ENCODE data around the gene PANK2. TPM values are rescaled to one million over a fixed set of nuclear protein-coding genes. Genes with fewer than 3 reads are reported as not detected.
"Not testable (repeated sequence)": the region's sequence is repeated elsewhere in the genome, so short reads cannot be mapped to it uniquely, and the experiment has no call there.

The PANK2 gene
- total RNA-seq, 1 experiment from 2014 or later = 41.6 TPM

DNA sequence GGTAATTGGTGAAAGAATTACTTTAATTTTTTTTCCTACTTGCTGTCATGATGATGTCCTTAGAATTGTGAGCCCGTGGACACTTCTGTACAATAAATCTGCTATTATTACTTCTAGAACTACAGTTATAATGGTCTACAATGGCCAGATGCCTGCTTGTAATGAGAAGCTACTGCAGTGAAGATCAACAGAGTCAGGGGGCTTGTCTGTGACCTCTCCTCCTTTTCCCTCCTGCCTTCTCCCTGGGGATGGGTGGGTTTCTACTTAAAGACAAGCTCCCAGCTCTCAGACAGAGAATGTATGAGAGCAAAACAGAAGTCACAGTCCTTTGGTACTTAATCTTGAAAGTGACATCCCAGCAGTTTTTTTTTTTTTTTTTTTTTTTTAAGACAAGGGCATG is 13.2 kb upstream of the PANK2 start (continued):
- no peak for TF ChIP-seq ZBTB33 (IDR thresholded peaks at IDR 0.05; ENCODE audit: extremely low read depth, insufficient replicate concordance, low read length)
- no peak for TF ChIP-seq EZH2 (IDR thresholded peaks at IDR 0.05)
- no peak for TF ChIP-seq CBX3 (IDR thresholded peaks at IDR 0.05; ENCODE audit: low read depth)
- TF ChIP-seq POLR2A (IDR thresholded peaks at IDR 0.05; ENCODE audit: borderline replicate concordance, extremely low read depth, insufficient read depth, insufficient read length) = no peak
- TF ChIP-seq JUND (IDR thresholded peaks at IDR 0.05) = no peak
- TF ChIP-seq, protein P1, sequence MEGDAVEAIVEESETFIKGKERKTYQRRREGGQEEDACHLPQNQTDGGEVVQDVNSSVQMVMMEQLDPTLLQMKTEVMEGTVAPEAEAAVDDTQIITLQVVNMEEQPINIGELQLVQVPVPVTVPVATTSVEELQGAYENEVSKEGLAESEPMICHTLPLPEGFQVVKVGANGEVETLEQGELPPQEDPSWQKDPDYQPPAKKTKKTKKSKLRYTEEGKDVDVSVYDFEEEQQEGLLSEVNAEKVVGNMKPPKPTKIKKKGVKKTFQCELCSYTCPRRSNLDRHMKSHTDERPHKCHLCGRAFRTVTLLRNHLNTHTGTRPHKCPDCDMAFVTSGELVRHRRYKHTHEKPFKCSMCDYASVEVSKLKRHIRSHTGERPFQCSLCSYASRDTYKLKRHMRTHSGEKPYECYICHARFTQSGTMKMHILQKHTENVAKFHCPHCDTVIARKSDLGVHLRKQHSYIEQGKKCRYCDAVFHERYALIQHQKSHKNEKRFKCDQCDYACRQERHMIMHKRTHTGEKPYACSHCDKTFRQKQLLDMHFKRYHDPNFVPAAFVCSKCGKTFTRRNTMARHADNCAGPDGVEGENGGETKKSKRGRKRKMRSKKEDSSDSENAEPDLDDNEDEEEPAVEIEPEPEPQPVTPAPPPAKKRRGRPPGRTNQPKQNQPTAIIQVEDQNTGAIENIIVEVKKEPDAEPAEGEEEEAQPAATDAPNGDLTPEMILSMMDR (IDR thresholded peaks at IDR 0.05 in 2 of 3, conservative IDR thresholded peaks at IDR 0.05 in 1 of 3; ENCODE audit: borderline replicate concordance in 1 of 3, insufficient read depth in 1 of 3, low read depth in 2 of 3, low read length in 2 of 3) = no peak

GRCh38 chr20:3876676-3877075 is 12.5 kb upstream of the PANK2 start:
- Histone ChIP-seq H3K27ac (ENCODE audit: low read depth, low read length) (no peak overlapping the region), H3K9me2 (ENCODE audit: insufficient read depth) (no peaks in the 10 kb centered on the region), H2AFZ (ENCODE audit: low read depth, low read length, poor library complexity, severe bottlenecking) (no peak overlapping the region), H3K4me1 (ENCODE audit: control insufficient read depth in 1 of 2, insufficient read depth in 2 of 2, low read length in 2 of 2) (no peaks in the 10 kb centered on the region), H3K36me3 (ENCODE audit: control insufficient read depth in 1 of 2, insufficient read depth in 2 of 2, low read length in 2 of 2) (peaks cover 11 to 15% of the 10 kb centered on the region in 2 experiments; a peak in 3 of 4 replicates), H3K27me3 (ENCODE audit: insufficient read depth, low read length) (no peaks in the 10 kb centered on the region), H4K20me1 (ENCODE audit: insufficient read depth) (no peaks in the 10 kb centered on the region), H3K4me3 (replicated peaks in 1 of 2; ENCODE audit: low read depth in 1 of 2, low read length in 2 of 2) (no peak overlapping the region), H3K9ac (ENCODE audit: low read length) (no peak overlapping the region), H3K79me2 (ENCODE audit: insufficient read depth, low read length) (no peaks in the 10 kb centered on the region), H3K4me2 (ENCODE audit: low read length) (no peak overlapping the region), H3K9me3 (ENCODE audit: control insufficient read depth in 1 of 2, insufficient read depth in 1 of 2, low read depth in 1 of 2, low read length in 2 of 2) (no peaks in the 10 kb centered on the region)
- intact Hi-C loops (cut with micrococcal nuclease) = no loop called here
- POLR2A ChIA-PET = no interaction called here
- CTCF ChIA-PET = no interaction called here
- DNase-seq (ENCODE audit: low read depth, low spot score) (no peak), ATAC-seq (no peak)
- no peak for TF ChIP-seq ZBTB33 (IDR thresholded peaks at IDR 0.05; ENCODE audit: extremely low read depth, insufficient replicate concordance, low read length)
- TF ChIP-seq JUND (IDR thresholded peaks at IDR 0.05) = no peak
- no peak for TF ChIP-seq TCF7L2 (IDR thresholded peaks at IDR 0.05; ENCODE audit: borderline replicate concordance, extremely low read depth, insufficient read depth, insufficient read length)
- no peak for TF ChIP-seq CEBPB (IDR thresholded peaks at IDR 0.05; ENCODE audit: low read depth)
- TF ChIP-seq ELF1 (IDR thresholded peaks at IDR 0.05; ENCODE audit: borderline replicate concordance, low read depth) = no peak
- TF ChIP-seq YY1 (IDR thresholded peaks at IDR 0.05; ENCODE audit: extremely low read depth, insufficient replicate concordance, low read depth, low read length) = no peak
- no peak for TF ChIP-seq SP1 (IDR thresholded peaks at IDR 0.05; ENCODE audit: low read depth)
- no TSS peak for BruUV-seq (replicated peaks)
- RAD21 ChIA-PET (ENCODE audit: low non-redundant PET in 1 of 2, low total read pairs in 2 of 2, uncharacterized antibody in 2 of 2, unreplicated experiment in 2 of 2) = no interaction called here

DNA sequence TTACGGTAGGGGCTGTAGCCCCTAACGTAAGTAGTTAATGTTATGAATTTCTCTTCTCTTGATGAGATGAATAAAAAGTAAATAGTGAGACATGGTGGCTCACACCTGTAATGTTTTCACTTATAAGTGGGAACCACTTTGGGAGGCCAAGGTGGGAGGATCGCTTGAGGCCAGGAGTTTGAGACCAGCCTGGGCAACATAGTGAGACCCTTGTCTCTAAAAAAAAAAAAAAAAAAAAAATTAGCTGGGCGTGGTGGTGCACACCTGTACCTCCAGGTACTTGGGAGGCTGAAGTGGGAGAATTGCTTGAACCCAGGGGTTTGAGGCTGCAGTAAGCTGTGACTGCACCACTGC is 10.3 kb upstream of the PANK2 start:
- BruUV-seq (replicated peaks) = not testable (repeated sequence)

More for the DNA sequence above, 10.3 kb upstream of the PANK2 start:
- CTCF ChIA-PET = interaction anchor here (0.7 to 2.2 kb wide), 3 partner anchors 9 to 193 kb away, joined by 3 to 7 read pairs (median 3); no protein-coding TSS in a partner anchor
- H4K20me1 ChIP-seq (ENCODE audit: insufficient read depth); H3K9ac ChIP-seq (ENCODE audit: low read length); H3K9me3 ChIP-seq (ENCODE audit: control insufficient read depth in 1 of 2, insufficient read depth in 1 of 2, low read depth in 1 of 2, low read length in 2 of 2); RAD21 ChIA-PET (ENCODE audit: low non-redundant PET in 1 of 2, low total read pairs in 2 of 2, uncharacterized antibody in 2 of 2, unreplicated experiment in 2 of 2); intact Hi-C loops (cut with micrococcal nuclease); DNase-seq (ENCODE audit: low read depth, low spot score); H3K27me3 ChIP-seq (ENCODE audit: insufficient read depth, low read length); H2AFZ ChIP-seq (ENCODE audit: low read depth, low read length, poor library complexity, severe bottlenecking); ATAC-seq; H3K4me3 ChIP-seq (replicated peaks in 1 of 2; ENCODE audit: low read depth in 1 of 2, low read length in 2 of 2); H3K9me2 ChIP-seq (ENCODE audit: insufficient read depth); H3K79me2 ChIP-seq (ENCODE audit: insufficient read depth, low read length); POLR2A ChIA-PET; H3K4me1 ChIP-seq (ENCODE audit: control insufficient read depth in 1 of 2, insufficient read depth in 2 of 2, low read length in 2 of 2); H3K36me3 ChIP-seq (ENCODE audit: control insufficient read depth in 1 of 2, insufficient read depth in 2 of 2, low read length in 2 of 2); H3K4me2 ChIP-seq (ENCODE audit: low read length); H3K27ac ChIP-seq (ENCODE audit: low read depth, low read length): not testable (repeated sequence)
